GM12878 (cell line): ENCODE data around the gene PADI2. TPM values are rescaled to one million over a fixed set of nuclear protein-coding genes. Genes with fewer than 3 reads are reported as not detected.

Experiments
- BHLHE40 ChIP-seq, 2 experiments: fragments of 450-650 bp in 1 of 2; IDR thresholded peaks; 2 replicates each; pipeline ENCODE4 v1.6.1; 2011 to 2017; ENCODE audit warnings: low read depth in 2 of 2, borderline replicate concordance in 1 of 2, improper control_type of control experiment in 1 of 2, low read length in 1 of 2, mild to moderate bottlenecking in 1 of 2
- CEBPB ChIP-seq, 2 experiments: fragments of 150-350 bp in 1 of 2; IDR thresholded peaks; 2 replicates each; pipeline ENCODE4 v1.6.1; 2012 to 2014; ENCODE audit warnings: low read depth in 2 of 2, low read length in 2 of 2, borderline replicate concordance in 1 of 2, inconsistent platforms in 1 of 2
- CHD1 ChIP-seq: IDR thresholded peaks from 2 replicates; pipeline ENCODE4 v1.6.1; 2012; ENCODE audit warnings: low read depth, low read length, improper control_type of control experiment
- EP300 ChIP-seq, 2 experiments: fragments of 150-350 bp in 1 of 2; IDR thresholded peaks; 2 replicates each; pipeline ENCODE4 v1.6.1; 2011 to 2012; ENCODE audit warnings: low read depth in 2 of 2, low read length in 2 of 2, borderline replicate concordance in 1 of 2, improper control_type of control experiment in 1 of 2, inconsistent platforms in 1 of 2; ENCODE audit not compliant: control insufficient read depth in 1 of 2
- GABPA ChIP-seq: IDR thresholded peaks from 2 replicates; pipeline ENCODE4 v1.6.1; 2014; ENCODE audit warnings: antibody characterized with exemption, low read depth, mild to moderate bottlenecking, inconsistent platforms
- HDGF ChIP-seq: fragments of 450-650 bp; IDR thresholded peaks from 2 replicates; pipeline ENCODE4 v1.6.1; 2016; ENCODE audit warnings: antibody characterized with exemption
- KDM1A ChIP-seq: fragments of 200-600 bp; sonication (generic); IDR thresholded peaks from 2 replicates; pipeline ENCODE4 v1.6.1; 2016; ENCODE audit warnings: borderline replicate concordance
- MEF2A ChIP-seq: IDR thresholded peaks from 2 replicates; pipeline ENCODE4 v1.6.1; 2011; ENCODE audit warnings: low read depth, mild to moderate bottlenecking, low read length, moderate library complexity; ENCODE audit not compliant: insufficient read depth
- MTA3 ChIP-seq: IDR thresholded peaks from 2 replicates; pipeline ENCODE4 v1.6.1; 2012; ENCODE audit warnings: low read length, inconsistent platforms, borderline replicate concordance
- MYC ChIP-seq: IDR thresholded peaks from 2 replicates; pipeline ENCODE4 v1.6.1; 2011; ENCODE audit warnings: mild to moderate bottlenecking, low read length, moderate library complexity, inconsistent platforms; ENCODE audit not compliant: insufficient read depth, insufficient replicate concordance, insufficient read length, severe bottlenecking
- POLR2A ChIP-seq: IDR thresholded peaks from 2 replicates; pipeline ENCODE4 v1.6.1; 2011; ENCODE audit warnings: low read depth, mild to moderate bottlenecking, low read length
- POLR2AphosphoS2 ChIP-seq: IDR thresholded peaks from 2 replicates; pipeline ENCODE4 v1.6.1; 2011; ENCODE audit warnings: low read depth, mild to moderate bottlenecking, low read length, improper control_type of control experiment, moderate library complexity
- POLR2AphosphoS5 ChIP-seq: IDR thresholded peaks from 2 replicates; pipeline ENCODE4 v1.6.1; 2011; ENCODE audit warnings: mild to moderate bottlenecking, low read length, inconsistent platforms
- POU2F2 ChIP-seq: IDR thresholded peaks from 3 replicates; pipeline ENCODE4 v1.6.1; 2011; ENCODE audit warnings: low read depth, mild to moderate bottlenecking, low read length, borderline replicate concordance
- RAD51 ChIP-seq: fragments of 450-650 bp; IDR thresholded peaks from 2 replicates; pipeline ENCODE4 v1.6.1; 2016; ENCODE audit warnings: moderate library complexity, mild to moderate bottlenecking, inconsistent platforms
- SIN3A ChIP-seq: IDR thresholded peaks from 2 replicates; pipeline ENCODE4 v1.6.1; 2012; ENCODE audit warnings: low read depth, low read length, improper control_type of control experiment
- TCF3 ChIP-seq: IDR thresholded peaks from 2 replicates; pipeline ENCODE4 v1.6.1; 2012; ENCODE audit warnings: low read depth, mild to moderate bottlenecking, low read length, borderline replicate concordance; ENCODE audit not compliant: insufficient read depth
- YBX1 ChIP-seq: fragments of 450-650 bp; IDR thresholded peaks from 2 replicates; pipeline ENCODE4 v1.6.1; 2016; ENCODE audit warnings: antibody characterized with exemption
- YY1 ChIP-seq: IDR thresholded peaks from 2 replicates; pipeline ENCODE4 v1.6.1; 2011; ENCODE audit warnings: low read depth, mild to moderate bottlenecking, low read length
- ZNF207 ChIP-seq: fragments of 450-650 bp; IDR thresholded peaks from 2 replicates; pipeline ENCODE4 v1.6.1; 2014; ENCODE audit warnings: antibody characterized with exemption, mild to moderate bottlenecking, borderline replicate concordance
- ZNF217 ChIP-seq: fragments of 450-650 bp; IDR thresholded peaks from 2 replicates; pipeline ENCODE4 v1.6.1; 2017; ENCODE audit warnings: antibody characterized with exemption, mild to moderate bottlenecking
- ZSCAN29 ChIP-seq: fragments of 450-650 bp; IDR thresholded peaks from 2 replicates; pipeline ENCODE4 v1.6.1; 2017; ENCODE audit warnings: mild to moderate bottlenecking, moderate library complexity
- polyA plus RNA-seq, 11 experiments: library from polyadenylated mRNA; depleted of rRNA in 4 of 11; unstranded in 6 of 11; stranded (reverse) in 5 of 11; fragments of >200 nt; fragmentation: Nextera tagmentation in 4 of 11; fragmentation: Illumina TruSeq in 1 of 11; extraction: Ambion mirVana in 4 of 11; extraction: Trizol in 1 of 11; gene quantifications; 1 replicate in 1 of 11; 2 replicates in 10 of 11; pipeline versions ENCODE4 v1.2.1 to v1.2.3, GENCODE V29; 2011 to 2016; ENCODE audit warnings: inconsistent platforms in 2 of 11, missing spikeins in 2 of 11, low read depth in 1 of 11
- total RNA-seq, 4 experiments: library from RNA; depleted of rRNA in 3 of 4; stranded (reverse); fragments of >200 nt in 3 of 4; fragmentation: Illumina TruSeq in 1 of 4; extraction: Trizol in 1 of 4; gene quantifications; 2 replicates each; pipeline versions ENCODE4 v1.2.1 to v1.2.3, GENCODE V29; 2013 to 2021
- TF ChIP-seq, protein P1 (sequence below): fragments of 450-650 bp; IDR thresholded peaks from 2 replicates; pipeline ENCODE4 v1.6.1; 2014; ENCODE audit warnings: mild to moderate bottlenecking
- TF ChIP-seq, protein P2 (sequence below): IDR thresholded peaks from 2 replicates; pipeline ENCODE4 v1.6.1; 2012; ENCODE audit warnings: low read depth, low read length, improper control_type of control experiment
- TF ChIP-seq, protein P3 (sequence below): fragments of 150-350 bp; IDR thresholded peaks from 2 replicates; pipeline ENCODE4 v1.6.1; 2014; ENCODE audit warnings: mild to moderate bottlenecking, low read depth, low read length
- TF ChIP-seq, protein P4 (sequence below): IDR thresholded peaks from 2 replicates; pipeline ENCODE4 v1.6.1; 2012; ENCODE audit warnings: mild to moderate bottlenecking, low read depth, low read length

The PADI2 gene
- total and polyA plus RNA-seq, 10 of the 15 experiments (the other 5 are each of a cell fraction or from before 2014, with no cell fraction given): 0.05 to 3.0 (median 0.10) TPM; not detected in 1

DNA sequence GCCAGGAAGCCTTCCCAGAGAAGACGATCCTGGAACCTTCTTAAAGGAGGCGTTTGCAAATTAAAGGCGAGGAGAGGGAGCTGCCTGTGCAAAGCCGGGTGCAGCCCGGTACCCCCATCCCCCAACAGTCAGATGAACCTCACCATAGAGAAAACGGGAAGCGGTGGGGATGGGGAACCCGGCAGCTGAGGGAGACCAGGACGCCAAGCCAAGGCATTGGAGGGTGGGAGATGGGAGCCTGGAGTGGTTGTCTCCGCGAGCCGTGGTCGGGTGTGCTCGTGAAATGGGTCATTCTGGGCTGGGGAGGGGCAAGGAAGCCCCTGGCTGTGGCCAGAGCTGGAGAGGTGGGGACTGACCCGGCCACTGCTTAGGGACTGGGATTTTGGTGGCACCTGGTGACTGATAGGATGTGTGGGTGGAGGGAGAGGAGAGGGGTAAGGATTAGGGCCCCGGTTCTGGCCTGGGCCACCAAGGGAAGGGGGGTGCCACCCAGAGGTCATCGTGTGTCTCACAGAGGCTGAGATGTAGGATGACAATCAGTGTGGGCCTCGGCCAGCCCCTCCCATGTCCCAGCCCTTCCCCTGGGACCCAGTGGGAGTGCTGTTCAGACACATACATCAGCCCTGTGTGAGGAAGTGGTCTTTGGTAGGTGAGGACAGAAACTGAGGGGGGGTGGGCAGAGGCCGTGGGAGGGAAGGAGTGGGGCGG lies 676 bp upstream of the PADI2 start (continued):
- TF ChIP-seq MEF2A: no peak
- no peak for TF ChIP-seq KDM1A
- TF ChIP-seq POU2F2: no peak
- no peak for TF ChIP-seq GABPA
- TF ChIP-seq ZNF207: no peak
- no peak; a peak in 1 of 4 replicates for TF ChIP-seq EP300 (IDR thresholded peaks at IDR 0.05; ENCODE audit: borderline replicate concordance in 1 of 2, control insufficient read depth in 1 of 2, low read depth in 2 of 2, low read length in 2 of 2)
- no peak for TF ChIP-seq MYC
- no peak for TF ChIP-seq CHD1
- no peak for TF ChIP-seq ZSCAN29
- TF ChIP-seq ZNF217: no peak
- TF ChIP-seq POLR2AphosphoS2: no peak
- TF ChIP-seq TCF3: no peak
- TF ChIP-seq, protein P1, sequence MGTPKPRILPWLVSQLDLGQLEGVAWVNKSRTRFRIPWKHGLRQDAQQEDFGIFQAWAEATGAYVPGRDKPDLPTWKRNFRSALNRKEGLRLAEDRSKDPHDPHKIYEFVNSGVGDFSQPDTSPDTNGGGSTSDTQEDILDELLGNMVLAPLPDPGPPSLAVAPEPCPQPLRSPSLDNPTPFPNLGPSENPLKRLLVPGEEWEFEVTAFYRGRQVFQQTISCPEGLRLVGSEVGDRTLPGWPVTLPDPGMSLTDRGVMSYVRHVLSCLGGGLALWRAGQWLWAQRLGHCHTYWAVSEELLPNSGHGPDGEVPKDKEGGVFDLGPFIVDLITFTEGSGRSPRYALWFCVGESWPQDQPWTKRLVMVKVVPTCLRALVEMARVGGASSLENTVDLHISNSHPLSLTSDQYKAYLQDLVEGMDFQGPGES: no peak
- TF ChIP-seq HDGF: peak; percentile 82
- TF ChIP-seq, protein P2, sequence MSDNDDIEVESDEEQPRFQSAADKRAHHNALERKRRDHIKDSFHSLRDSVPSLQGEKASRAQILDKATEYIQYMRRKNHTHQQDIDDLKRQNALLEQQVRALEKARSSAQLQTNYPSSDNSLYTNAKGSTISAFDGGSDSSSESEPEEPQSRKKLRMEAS: no peak
- TF ChIP-seq CEBPB (IDR thresholded peaks at IDR 0.05; ENCODE audit: borderline replicate concordance in 1 of 2, low read depth in 2 of 2, low read length in 2 of 2): no peak
- TF ChIP-seq POLR2AphosphoS5: no peak
- TF ChIP-seq SIN3A: no peak
- TF ChIP-seq BHLHE40 (IDR thresholded peaks at IDR 0.05; ENCODE audit: borderline replicate concordance in 1 of 2, low read depth in 2 of 2, low read length in 1 of 2): no peak
- TF ChIP-seq RAD51: no peak
- no peak for TF ChIP-seq MTA3
- TF ChIP-seq, protein P3, sequence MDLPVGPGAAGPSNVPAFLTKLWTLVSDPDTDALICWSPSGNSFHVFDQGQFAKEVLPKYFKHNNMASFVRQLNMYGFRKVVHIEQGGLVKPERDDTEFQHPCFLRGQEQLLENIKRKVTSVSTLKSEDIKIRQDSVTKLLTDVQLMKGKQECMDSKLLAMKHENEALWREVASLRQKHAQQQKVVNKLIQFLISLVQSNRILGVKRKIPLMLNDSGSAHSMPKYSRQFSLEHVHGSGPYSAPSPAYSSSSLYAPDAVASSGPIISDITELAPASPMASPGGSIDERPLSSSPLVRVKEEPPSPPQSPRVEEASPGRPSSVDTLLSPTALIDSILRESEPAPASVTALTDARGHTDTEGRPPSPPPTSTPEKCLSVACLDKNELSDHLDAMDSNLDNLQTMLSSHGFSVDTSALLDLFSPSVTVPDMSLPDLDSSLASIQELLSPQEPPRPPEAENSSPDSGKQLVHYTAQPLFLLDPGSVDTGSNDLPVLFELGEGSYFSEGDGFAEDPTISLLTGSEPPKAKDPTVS: no peak
- TF ChIP-seq POLR2A: no peak
- TF ChIP-seq, protein P4, sequence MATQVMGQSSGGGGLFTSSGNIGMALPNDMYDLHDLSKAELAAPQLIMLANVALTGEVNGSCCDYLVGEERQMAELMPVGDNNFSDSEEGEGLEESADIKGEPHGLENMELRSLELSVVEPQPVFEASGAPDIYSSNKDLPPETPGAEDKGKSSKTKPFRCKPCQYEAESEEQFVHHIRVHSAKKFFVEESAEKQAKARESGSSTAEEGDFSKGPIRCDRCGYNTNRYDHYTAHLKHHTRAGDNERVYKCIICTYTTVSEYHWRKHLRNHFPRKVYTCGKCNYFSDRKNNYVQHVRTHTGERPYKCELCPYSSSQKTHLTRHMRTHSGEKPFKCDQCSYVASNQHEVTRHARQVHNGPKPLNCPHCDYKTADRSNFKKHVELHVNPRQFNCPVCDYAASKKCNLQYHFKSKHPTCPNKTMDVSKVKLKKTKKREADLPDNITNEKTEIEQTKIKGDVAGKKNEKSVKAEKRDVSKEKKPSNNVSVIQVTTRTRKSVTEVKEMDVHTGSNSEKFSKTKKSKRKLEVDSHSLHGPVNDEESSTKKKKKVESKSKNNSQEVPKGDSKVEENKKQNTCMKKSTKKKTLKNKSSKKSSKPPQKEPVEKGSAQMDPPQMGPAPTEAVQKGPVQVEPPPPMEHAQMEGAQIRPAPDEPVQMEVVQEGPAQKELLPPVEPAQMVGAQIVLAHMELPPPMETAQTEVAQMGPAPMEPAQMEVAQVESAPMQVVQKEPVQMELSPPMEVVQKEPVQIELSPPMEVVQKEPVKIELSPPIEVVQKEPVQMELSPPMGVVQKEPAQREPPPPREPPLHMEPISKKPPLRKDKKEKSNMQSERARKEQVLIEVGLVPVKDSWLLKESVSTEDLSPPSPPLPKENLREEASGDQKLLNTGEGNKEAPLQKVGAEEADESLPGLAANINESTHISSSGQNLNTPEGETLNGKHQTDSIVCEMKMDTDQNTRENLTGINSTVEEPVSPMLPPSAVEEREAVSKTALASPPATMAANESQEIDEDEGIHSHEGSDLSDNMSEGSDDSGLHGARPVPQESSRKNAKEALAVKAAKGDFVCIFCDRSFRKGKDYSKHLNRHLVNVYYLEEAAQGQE: no peak
- peak; percentile 9; the same call in 1 of the 2 replicates for TF ChIP-seq YBX1
- TF ChIP-seq YY1: no peak
